ENCODE measurements around the gene DDX31. TPM values are rescaled to one million over a fixed set of nuclear protein-coding genes. Genes with fewer than 3 reads are reported as not detected.

Gene DDX31
- total and polyA plus RNA-seq, 2 donors (not counting 1 experiment from before 2014, with no cell fraction given) = 16.4 to 22.7 TPM

DNA sequence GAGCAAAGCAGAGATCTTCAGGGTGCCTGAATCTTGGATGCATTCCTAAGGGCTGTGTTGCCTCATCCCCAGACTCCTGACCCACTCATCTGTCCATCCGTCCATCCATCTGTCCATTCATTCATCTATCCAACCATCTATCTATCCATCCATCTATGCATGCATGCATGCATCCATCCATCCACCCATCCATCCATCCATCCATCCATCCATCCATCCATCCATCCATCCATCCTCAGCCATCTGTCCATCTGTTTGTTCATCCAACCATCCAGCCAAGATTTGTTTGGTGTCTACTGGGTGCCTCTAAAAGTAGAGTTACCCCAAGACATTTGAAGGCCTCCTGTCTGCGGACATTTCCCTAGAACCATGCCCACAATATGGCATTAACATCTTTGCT is 115.0 kb downstream of the DDX31 start:
- Histone ChIP-seq H3K79me2 (ENCODE audit: control insufficient read depth, insufficient read depth, low read length) (no peaks in the 10 kb centered on the region), H2AFZ (ENCODE audit: insufficient read depth, low read depth, low read length, poor library complexity, severe bottlenecking) (no peak overlapping the region), H3K27me3 (replicated peaks in 1 of 4; ENCODE audit: control extremely low read depth in 1 of 4, control insufficient read depth in 3 of 4, insufficient read depth in 4 of 4, low read length in 3 of 4) (no peaks in the 10 kb centered on the region), H3K36me3 (replicated peaks in 1 of 2; ENCODE audit: control extremely low read depth in 1 of 2, control insufficient read depth in 1 of 2, extremely low read depth in 1 of 2, insufficient read depth in 2 of 2, low read length in 1 of 2) (no peaks in the 10 kb centered on the region), H3K4me2 (replicated peaks; ENCODE audit: low read depth, low read length, poor library complexity, severe bottlenecking) (no peak overlapping the region), H3K4me1 (ENCODE audit: control insufficient read depth in 2 of 2, insufficient read depth in 2 of 2, low read length in 2 of 2) (no peaks in the 10 kb centered on the region), H3K27ac (ENCODE audit: low read length in 2 of 2) (no peak overlapping the region), H3K4me3 (ENCODE audit: control extremely low read depth in 1 of 5, extremely low read depth in 1 of 5, insufficient read depth in 1 of 5, low read depth in 2 of 5, low read length in 4 of 5) (no peak overlapping the region), H4K20me1 (ENCODE audit: control insufficient read depth, insufficient read depth, low read length, poor library complexity, severe bottlenecking) (no peaks in the 10 kb centered on the region), H3K9ac (ENCODE audit: low read length) (no peak overlapping the region), H3K9me3 (ENCODE audit: control extremely low read depth in 1 of 3, control insufficient read depth in 2 of 3, insufficient read depth in 1 of 3, low read length in 2 of 3) (peaks cover 0 to 5% (median 0%) of the 10 kb centered on the region in 3 donors)
- DNase-seq = no peak
- no peak for ATAC-seq (ENCODE audit: low read depth)
- Mint-ChIP-seq H3K27me3 (peaks cover 24% of the 10 kb centered on the region), H3K4me1 (no peaks in the 10 kb centered on the region), H3K4me3 (no peak overlapping the region), H3K27ac (no peak overlapping the region), H3K9me3 (ENCODE audit: insufficient read depth) (peaks cover 2% of the 10 kb centered on the region)
- ChIA-PET CTCF (interaction anchor here (0.5 kb wide), 1 partner anchor 583 kb away, joined by 3 read pairs; no protein-coding TSS in a partner anchor), POLR2A (no interaction called here)
- 80% methylated on average over 1 of the region's 2 CpGs for WGBS (ENCODE audit: insufficient coverage)
- intact Hi-C loops (cut with micrococcal nuclease) = no loop called here
- no peak for TF ChIP-seq EZH2 (IDR thresholded peaks at IDR 0.05; ENCODE audit: borderline replicate concordance, insufficient read depth, low read depth, low read length, poor library complexity, severe bottlenecking)
- TF ChIP-seq, protein P1, sequence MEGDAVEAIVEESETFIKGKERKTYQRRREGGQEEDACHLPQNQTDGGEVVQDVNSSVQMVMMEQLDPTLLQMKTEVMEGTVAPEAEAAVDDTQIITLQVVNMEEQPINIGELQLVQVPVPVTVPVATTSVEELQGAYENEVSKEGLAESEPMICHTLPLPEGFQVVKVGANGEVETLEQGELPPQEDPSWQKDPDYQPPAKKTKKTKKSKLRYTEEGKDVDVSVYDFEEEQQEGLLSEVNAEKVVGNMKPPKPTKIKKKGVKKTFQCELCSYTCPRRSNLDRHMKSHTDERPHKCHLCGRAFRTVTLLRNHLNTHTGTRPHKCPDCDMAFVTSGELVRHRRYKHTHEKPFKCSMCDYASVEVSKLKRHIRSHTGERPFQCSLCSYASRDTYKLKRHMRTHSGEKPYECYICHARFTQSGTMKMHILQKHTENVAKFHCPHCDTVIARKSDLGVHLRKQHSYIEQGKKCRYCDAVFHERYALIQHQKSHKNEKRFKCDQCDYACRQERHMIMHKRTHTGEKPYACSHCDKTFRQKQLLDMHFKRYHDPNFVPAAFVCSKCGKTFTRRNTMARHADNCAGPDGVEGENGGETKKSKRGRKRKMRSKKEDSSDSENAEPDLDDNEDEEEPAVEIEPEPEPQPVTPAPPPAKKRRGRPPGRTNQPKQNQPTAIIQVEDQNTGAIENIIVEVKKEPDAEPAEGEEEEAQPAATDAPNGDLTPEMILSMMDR (IDR thresholded peaks at IDR 0.05) = no peak

DNA sequence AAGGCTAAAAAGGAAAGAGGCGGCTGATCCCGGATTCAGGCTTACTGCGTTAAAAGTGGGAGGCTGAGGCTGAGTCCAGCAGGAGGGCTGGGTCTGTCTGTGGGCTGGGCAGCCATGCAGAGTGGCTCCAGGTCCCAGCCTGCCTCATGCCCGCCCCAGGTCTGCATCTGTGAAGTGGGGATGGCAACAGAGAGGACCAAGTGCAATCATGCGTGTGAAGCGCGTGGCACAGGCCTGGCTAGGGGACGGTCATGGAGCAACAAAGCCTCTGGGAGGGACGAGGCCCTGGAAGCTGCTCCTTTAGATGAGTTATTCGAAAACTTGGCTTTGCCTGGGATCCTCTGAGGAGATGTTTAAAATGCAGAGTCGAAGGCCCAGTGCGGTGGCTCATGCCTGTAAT is 117.7 kb downstream of the DDX31 start:
- intact Hi-C loops (cut with micrococcal nuclease) = no loop called here
- H3K9me3 Mint-ChIP-seq (ENCODE audit: insufficient read depth) = no peaks in the 10 kb centered on the region
- no peak overlapping the region for H3K4me3 Mint-ChIP-seq
- H3K27ac Mint-ChIP-seq = no peak overlapping the region
- POLR2A ChIA-PET = no interaction called here
- no peak overlapping the region for H3K4me2 ChIP-seq (replicated peaks; ENCODE audit: low read depth, low read length, poor library complexity, severe bottlenecking)
- no peak overlapping the region for H2AFZ ChIP-seq (ENCODE audit: insufficient read depth, low read depth, low read length, poor library complexity, severe bottlenecking)
- H3K27me3 Mint-ChIP-seq = peaks cover 16% of the 10 kb centered on the region
- no peak for DNase-seq
- H3K4me3 ChIP-seq (ENCODE audit: control extremely low read depth in 1 of 5, extremely low read depth in 1 of 5, insufficient read depth in 1 of 5, low read depth in 2 of 5, low read length in 4 of 5) = no peak overlapping the region
- no peaks in the 10 kb centered on the region for H3K79me2 ChIP-seq (ENCODE audit: control insufficient read depth, insufficient read depth, low read length)
- no peak for ATAC-seq (ENCODE audit: low read depth)
- H3K27me3 ChIP-seq (replicated peaks in 1 of 4; ENCODE audit: control extremely low read depth in 1 of 4, control insufficient read depth in 3 of 4, insufficient read depth in 4 of 4, low read length in 3 of 4) = peaks cover 0 to 1% (median 0%) of the 10 kb centered on the region in 4 experiments
- peaks cover 0 to 5% (median 0%) of the 10 kb centered on the region in 3 donors for H3K9me3 ChIP-seq (ENCODE audit: control extremely low read depth in 1 of 3, control insufficient read depth in 2 of 3, insufficient read depth in 1 of 3, low read length in 2 of 3)
- H3K9ac ChIP-seq (ENCODE audit: low read length) = no peak overlapping the region
- H3K4me1 ChIP-seq (ENCODE audit: control insufficient read depth in 2 of 2, insufficient read depth in 2 of 2, low read length in 2 of 2) = no peaks in the 10 kb centered on the region
- peaks cover 2% of the 10 kb centered on the region for H3K4me1 Mint-ChIP-seq
- H3K27ac ChIP-seq (ENCODE audit: low read length in 2 of 2) = no peak overlapping the region
- no peaks in the 10 kb centered on the region for H3K36me3 ChIP-seq (replicated peaks in 1 of 2; ENCODE audit: control extremely low read depth in 1 of 2, control insufficient read depth in 1 of 2, extremely low read depth in 1 of 2, insufficient read depth in 2 of 2, low read length in 1 of 2)
- CTCF ChIA-PET = no interaction called here
- no peak for TF ChIP-seq EZH2 (IDR thresholded peaks at IDR 0.05; ENCODE audit: borderline replicate concordance, insufficient read depth, low read depth, low read length, poor library complexity, severe bottlenecking)
- TF ChIP-seq, protein P1 (IDR thresholded peaks at IDR 0.05) = no peak
- no peaks in the 10 kb centered on the region for H4K20me1 ChIP-seq (ENCODE audit: control insufficient read depth, insufficient read depth, low read length, poor library complexity, severe bottlenecking)
- WGBS (ENCODE audit: insufficient coverage) = 91% methylated on average over 12 of the region's 12 CpGs
